ENCODE measurements around the gene GJD2. TPM values are rescaled to one million over a fixed set of nuclear protein-coding genes. Genes with fewer than 3 reads are reported as not detected.

Gene GJD2
- total RNA-seq = not detected in 2 replicates

GRCh38 chr15:34754674-34755418 lies at the start of gene GJD2:
Gene GJD2, minus strand, starts transcription at chr15:34754998. Its CDS starts 510 bp downstream, at chr15:34754488.

DNA sequence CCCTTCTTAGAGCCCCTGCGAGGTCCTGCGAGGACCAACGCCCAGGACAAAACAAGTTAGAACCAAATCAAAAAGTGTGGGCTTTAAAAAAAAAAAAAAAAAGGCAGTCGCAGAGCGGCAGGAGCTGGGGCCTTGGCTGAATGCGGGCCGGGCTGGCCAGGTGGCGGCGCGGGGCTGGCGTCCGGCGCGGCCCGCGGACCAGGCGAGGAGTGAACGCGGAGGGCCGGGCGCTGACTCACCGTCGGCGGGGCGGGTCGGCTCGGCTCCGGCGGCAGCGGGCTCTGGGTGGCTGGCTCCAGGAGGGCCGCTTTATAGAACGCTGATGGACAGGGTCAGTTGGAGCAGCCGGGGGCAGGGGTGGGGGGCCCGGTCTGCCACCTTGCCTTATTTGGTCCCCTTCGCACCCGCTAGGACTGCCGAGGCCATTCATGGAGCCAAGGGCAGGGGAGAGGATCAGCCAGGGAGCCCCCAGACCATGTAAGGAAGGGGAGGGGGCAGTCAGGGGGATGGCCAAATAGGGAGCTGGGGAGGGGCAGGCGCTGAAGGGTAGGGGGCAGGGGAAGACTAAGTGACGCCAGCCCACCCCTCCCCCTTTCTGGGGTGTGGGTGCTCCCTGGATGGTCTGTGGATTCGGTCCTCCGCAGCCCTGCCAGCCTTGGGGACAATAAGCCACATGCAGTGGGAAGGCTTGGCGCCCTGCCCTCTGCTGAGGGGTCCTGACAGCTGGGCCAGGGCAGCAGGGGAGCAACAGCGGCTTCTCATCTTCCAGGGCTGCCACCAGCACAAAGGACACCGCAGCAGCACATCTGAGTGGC lies 40.7 kb upstream of the GJD2 start, which contains the start of gene ACTC1:
Gene ACTC1, minus strand, starts transcription at position 283 of the 815 bp plus-strand sequence. CDS start 741 bp downstream, outside the sequence.

Other genes starting within 250 kb of the GJD2 start
- gene GOLGA8B, start 171.3 kb downstream of the GJD2 start, total RNA-seq = 12.4 and 34.0 TPM in 2 replicates
- gene ACTC1, start 40.6 kb upstream of the GJD2 start, total RNA-seq = not detected in 2 replicates
- 15.6 and 18.4 TPM in 2 replicates for gene AQR, start 214.7 kb upstream of the GJD2 start, total RNA-seq
- gene ZNF770, start 233.3 kb upstream of the GJD2 start, total RNA-seq = 13.0 and 18.6 TPM in 2 replicates

Data from myometrial cell (primary cell).